ENCODE results near the gene AGBL4. TPM values are rescaled to one million over a fixed set of nuclear protein-coding genes. Genes with fewer than 3 reads are reported as not detected.

Gene AGBL4
- total RNA-seq, 1 donor from 2014 or later = not detected

GRCh38 chr1:48875552-48876329 is 1148.0 kb downstream of the AGBL4 start:
- H3K4me1 ChIP-seq = no peaks in the 10 kb centered on the region
- DNase-seq (ENCODE audit: low spot score in 2 of 2) = no peak
- H3K27ac ChIP-seq = no peak overlapping the region
- no peak overlapping the region for H3K4me3 ChIP-seq
- intact Hi-C loops (cut with DNase I) = no loop called here
- H3K27me3 ChIP-seq = no peaks in the 10 kb centered on the region
- TF ChIP-seq CTCF (IDR thresholded peaks at IDR 0.05) = no peak
- H3K9me3 ChIP-seq = no peaks in the 10 kb centered on the region
- no peaks in the 10 kb centered on the region for H3K36me3 ChIP-seq

- TF ChIP-seq CTCF (IDR thresholded peaks at IDR 0.05) = no peak
- Histone ChIP-seq H3K4me3 (no peak overlapping the region), H3K36me3 (no peaks in the 10 kb centered on the region), H3K27ac (no peak overlapping the region), H3K9me3 (no peaks in the 10 kb centered on the region), H3K4me1 (no peaks in the 10 kb centered on the region), H3K27me3 (no peaks in the 10 kb centered on the region)
- no peak for DNase-seq (ENCODE audit: low spot score in 2 of 2)
- intact Hi-C loops (cut with DNase I) = no loop called here
Observed at GRCh38 chr1:48873944-48874343, 1149.8 kb downstream of the AGBL4 start.

- Histone ChIP-seq H3K4me1 (no peaks in the 10 kb centered on the region), H3K4me3 (no peak overlapping the region), H3K36me3 (no peaks in the 10 kb centered on the region), H3K27ac (no peak overlapping the region), H3K9me3 (no peaks in the 10 kb centered on the region), H3K27me3 (no peaks in the 10 kb centered on the region)
- DNase-seq (ENCODE audit: low spot score in 2 of 2) = no peak
- peak in 1 of 3 experiments; percentile 24 for TF ChIP-seq CTCF (IDR thresholded peaks at IDR 0.05)
- intact Hi-C loops (cut with DNase I) = no loop called here
Observed at GRCh38 chr1:48870596-48870995, 1153.2 kb downstream of the AGBL4 start.

- no peak for DNase-seq (ENCODE audit: low spot score in 2 of 2)
- no peaks in the 10 kb centered on the region for H3K9me3 ChIP-seq
- H3K4me3 ChIP-seq = no peak overlapping the region
- no peaks in the 10 kb centered on the region for H3K36me3 ChIP-seq
- H3K27ac ChIP-seq = no peak overlapping the region
- no peaks in the 10 kb centered on the region for H3K27me3 ChIP-seq
- intact Hi-C loops (cut with DNase I) = no loop called here
- H3K4me1 ChIP-seq = no peaks in the 10 kb centered on the region
- no peak for TF ChIP-seq CTCF (IDR thresholded peaks at IDR 0.05)
Observed at GRCh38 chr1:48869116-48869893, 1154.4 kb downstream of the AGBL4 start.

- no peak for TF ChIP-seq CTCF (IDR thresholded peaks at IDR 0.05)
- no peak overlapping the region for H3K4me3 ChIP-seq
- intact Hi-C loops (cut with DNase I) = no loop called here
Observed at GRCh38 chr1:48864913-48865312, 1158.8 kb downstream of the AGBL4 start.

More at GRCh38 chr1:48864913-48865312, 1158.8 kb downstream of the AGBL4 start:
- Histone ChIP-seq H3K27ac (no peak overlapping the region), H3K27me3 (no peaks in the 10 kb centered on the region), H3K9me3 (peaks cover 0 to 14% of the 10 kb centered on the region in 2 donors), H3K4me1 (no peaks in the 10 kb centered on the region), H3K36me3 (no peaks in the 10 kb centered on the region)
- no peak for DNase-seq (ENCODE audit: low spot score in 2 of 2)
